ENCODE data around the gene TRIM65.

DNA sequence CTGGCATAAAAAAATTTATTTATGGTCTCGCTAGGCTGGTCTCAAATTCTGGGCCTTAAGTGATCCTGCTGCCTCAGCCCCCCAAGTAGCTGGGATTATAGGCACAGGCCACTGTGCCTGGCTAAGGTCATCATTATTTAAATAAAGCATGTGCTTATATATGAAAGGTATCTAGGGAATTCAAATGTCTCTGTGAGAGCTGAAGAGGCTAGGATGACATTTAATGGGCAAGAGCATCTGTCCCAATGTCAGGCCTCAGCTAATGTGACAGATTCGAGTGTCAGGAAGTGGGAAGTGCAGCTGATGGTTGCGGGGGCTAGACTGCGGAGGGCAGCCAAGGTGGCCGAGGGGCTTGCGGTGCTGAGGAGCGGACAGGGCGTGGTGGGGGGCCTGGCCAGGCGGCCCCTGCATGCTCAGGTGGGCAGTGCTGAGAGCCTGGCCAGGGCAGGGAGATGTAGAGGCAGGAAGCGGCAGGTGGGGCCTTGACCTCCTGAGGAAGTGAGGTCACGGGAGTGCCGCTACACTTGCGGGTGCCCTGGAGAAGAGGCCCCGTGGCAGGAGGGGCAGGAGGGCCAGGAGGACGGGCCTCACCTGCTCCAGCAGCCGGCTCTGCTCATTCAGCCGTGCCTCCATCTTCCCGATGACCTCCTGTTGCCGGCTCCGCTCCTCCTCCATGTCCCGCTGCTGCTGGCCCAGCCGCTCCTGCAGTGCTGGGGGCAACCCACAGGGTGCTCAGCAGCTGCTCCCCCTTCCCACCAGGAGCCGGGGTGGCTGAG, 20.6 kb upstream of the TRIM65 start:
- TF ChIP-seq CTCF (IDR thresholded peaks at IDR 0.05) (no peak), POLR2A (IDR thresholded peaks at IDR 0.05) (no peak)

Measured in adrenal gland (tissue), 5 donors.